ENCODE data around the gene KCNG2. TPM values are rescaled to one million over a fixed set of nuclear protein-coding genes. Genes with fewer than 3 reads are reported as not detected.

KCNG2 gene
- total and polyA plus RNA-seq, 9 of the 15 experiments (the other 6 are each of a cell fraction or from before 2014, with no cell fraction given), result not detected

DNA sequence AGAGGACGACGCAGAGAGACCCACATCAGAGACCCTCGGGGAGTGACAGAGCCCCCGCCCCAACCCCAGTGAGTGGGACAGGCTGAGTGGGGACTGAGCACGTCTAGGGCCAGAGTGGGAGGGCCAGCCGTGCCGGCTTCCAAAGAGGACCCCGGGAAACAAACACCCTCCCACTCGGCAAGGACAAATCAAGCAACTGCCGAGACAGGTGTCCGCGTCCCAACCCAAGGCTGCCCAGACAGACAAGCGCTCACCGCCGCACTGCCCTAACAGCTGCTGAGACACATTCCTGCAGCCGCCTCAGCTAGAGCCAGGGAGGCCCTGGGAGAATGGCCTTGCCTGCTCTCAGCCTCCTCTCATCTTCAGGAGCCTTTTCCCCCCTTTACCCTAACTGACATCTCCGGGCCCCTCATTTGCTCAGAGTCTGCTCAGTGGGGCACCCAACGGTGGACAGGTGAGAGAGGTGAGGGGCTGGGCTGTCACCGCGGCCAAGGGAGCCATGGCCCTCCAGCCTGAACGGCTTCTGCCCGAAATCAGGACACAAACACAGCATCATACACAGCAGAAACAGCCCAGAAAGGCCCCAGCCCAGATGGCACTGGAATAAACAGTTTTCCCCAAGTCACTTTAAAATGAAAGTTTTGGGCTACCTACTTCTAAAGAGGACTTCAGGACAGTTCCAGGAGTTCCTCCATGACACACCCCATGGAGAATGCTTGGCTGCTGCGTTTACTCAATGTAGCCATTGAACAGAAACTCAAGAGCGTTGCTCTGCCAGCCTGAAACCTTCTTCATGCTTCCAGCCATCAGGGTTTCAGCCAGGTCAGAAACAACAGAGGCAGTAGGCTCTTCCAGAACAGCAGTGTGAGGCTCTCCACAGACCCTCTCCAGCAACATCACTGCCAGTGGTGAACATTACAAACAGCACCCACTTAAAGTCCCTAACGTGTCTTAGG lies 130.1 kb downstream of the KCNG2 start:
- intact Hi-C loops (cut with micrococcal nuclease) (no loop called here), in situ Hi-C loops (cut with MboI) (no loop called here)
- Histone ChIP-seq H4K20me1 (replicated peaks; ENCODE audit: control insufficient read depth, insufficient read depth, low read length) (no peaks in the 10 kb centered on the region), H3K9me3 (replicated peaks; ENCODE audit: control insufficient read depth, insufficient read depth, low read depth, low read length) (peaks cover 5% of the 10 kb centered on the region; the same call in 1 of the 2 replicates), H3K4me3 (no peak overlapping the region), H3K36me3 (ENCODE audit: control insufficient read depth, insufficient read depth, low read length) (no peaks in the 10 kb centered on the region), H3K27me3 (ENCODE audit: control insufficient read depth in 2 of 2, insufficient read depth in 2 of 2, low read length in 2 of 2) (no peaks in the 10 kb centered on the region), H2AFZ (ENCODE audit: low read depth, low read length) (no peak overlapping the region), H3K9me1 (ENCODE audit: control insufficient read depth, insufficient read depth, low read length) (no peaks in the 10 kb centered on the region), H3K9ac (ENCODE audit: insufficient read depth in 1 of 2, low read depth in 2 of 2, low read length in 2 of 2) (no peak overlapping the region), H3K27ac (ENCODE audit: extremely low read depth, low read depth, low read length) (no peak overlapping the region), H3K4me1 (replicated peaks in 1 of 2; ENCODE audit: control insufficient read depth in 2 of 2, insufficient read depth in 2 of 2, low read length in 2 of 2) (no peaks in the 10 kb centered on the region; a peak in 1 of 5 replicates), H3K4me2 (ENCODE audit: insufficient read depth, low read length) (no peak overlapping the region), H3K79me2 (ENCODE audit: control insufficient read depth, insufficient read depth, low read length) (no peaks in the 10 kb centered on the region)
- CTCF ChIA-PET (ENCODE audit: low intra/inter-chr PET ratio), result no interaction called here
- no TSS peak for BruUV-seq (replicated peaks)
- WGBS (ENCODE audit: insufficient coverage, low coverage, missing lambda C conversion rate), result 56% methylated on average over 8 of the region's 25 CpGs
- DNase-seq (ENCODE audit: extremely low read depth in 1 of 4, low spot score in 3 of 4), result no peak
- TF ChIP-seq, protein P1, sequence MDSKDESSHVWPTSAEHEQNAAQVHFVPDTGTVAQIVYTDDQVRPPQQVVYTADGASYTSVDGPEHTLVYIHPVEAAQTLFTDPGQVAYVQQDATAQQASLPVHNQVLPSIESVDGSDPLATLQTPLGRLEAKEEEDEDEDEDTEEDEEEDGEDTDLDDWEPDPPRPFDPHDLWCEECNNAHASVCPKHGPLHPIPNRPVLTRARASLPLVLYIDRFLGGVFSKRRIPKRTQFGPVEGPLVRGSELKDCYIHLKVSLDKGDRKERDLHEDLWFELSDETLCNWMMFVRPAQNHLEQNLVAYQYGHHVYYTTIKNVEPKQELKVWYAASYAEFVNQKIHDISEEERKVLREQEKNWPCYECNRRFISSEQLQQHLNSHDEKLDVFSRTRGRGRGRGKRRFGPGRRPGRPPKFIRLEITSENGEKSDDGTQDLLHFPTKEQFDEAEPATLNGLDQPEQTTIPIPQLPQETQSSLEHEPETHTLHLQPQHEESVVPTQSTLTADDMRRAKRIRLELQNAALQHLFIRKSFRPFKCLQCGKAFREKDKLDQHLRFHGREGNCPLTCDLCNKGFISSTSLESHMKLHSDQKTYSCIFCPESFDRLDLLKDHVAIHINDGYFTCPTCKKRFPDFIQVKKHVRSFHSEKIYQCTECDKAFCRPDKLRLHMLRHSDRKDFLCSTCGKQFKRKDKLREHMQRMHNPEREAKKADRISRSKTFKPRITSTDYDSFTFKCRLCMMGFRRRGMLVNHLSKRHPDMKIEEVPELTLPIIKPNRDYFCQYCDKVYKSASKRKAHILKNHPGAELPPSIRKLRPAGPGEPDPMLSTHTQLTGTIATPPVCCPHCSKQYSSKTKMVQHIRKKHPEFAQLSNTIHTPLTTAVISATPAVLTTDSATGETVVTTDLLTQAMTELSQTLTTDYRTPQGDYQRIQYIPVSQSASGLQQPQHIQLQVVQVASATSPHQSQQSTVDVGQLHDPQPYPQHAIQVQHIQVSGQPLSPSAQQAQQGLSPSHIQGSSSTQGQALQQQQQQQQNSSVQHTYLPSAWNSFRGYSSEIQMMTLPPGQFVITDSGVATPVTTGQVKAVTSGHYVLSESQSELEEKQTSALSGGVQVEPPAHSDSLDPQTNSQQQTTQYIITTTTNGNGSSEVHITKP (IDR thresholded peaks at IDR 0.05; ENCODE audit: partially characterized antibody), result no peak
- TF ChIP-seq NFXL1 (CRISPR knock-in tag; IDR thresholded peaks at IDR 0.05) (no peak), HMG20B (CRISPR knock-in tag; IDR thresholded peaks at IDR 0.05) (no peak), FOSL1 (tag; conservative IDR thresholded peaks at IDR 0.05) (no peak)
- ATAC-seq, result no peak
- POLR2A ChIA-PET, result no interaction called here
- no peak for FAIRE-seq

Measured in K562 (cell line).